ENCODE data around the gene KIAA1671.

KIAA1671 gene

GRCh38 chr22:25094579-25094978 lies 142.1 kb downstream of the KIAA1671 start:
- Histone ChIP-seq H3K36me3 (ENCODE audit: insufficient read depth, low read length) (no peaks in the 10 kb centered on the region), H3K9ac (ENCODE audit: low read depth, low read length) (no peak overlapping the region), H3K4me1 (ENCODE audit: insufficient read depth, low read length) (no peaks in the 10 kb centered on the region; the same call in 1 of the 2 replicates), H3K9me3 (ENCODE audit: control insufficient read depth, insufficient read depth, low read length) (no peaks in the 10 kb centered on the region)

- Histone ChIP-seq H3K4me1 (ENCODE audit: insufficient read depth, low read length) (peaks cover 5% of the 10 kb centered on the region), H3K36me3 (ENCODE audit: insufficient read depth, low read length) (no peaks in the 10 kb centered on the region), H3K9me3 (ENCODE audit: control insufficient read depth, insufficient read depth, low read length) (no peaks in the 10 kb centered on the region), H3K9ac (ENCODE audit: low read depth, low read length) (no peak overlapping the region)
These were observed 143.4 kb downstream of the KIAA1671 start for GRCh38 chr22:25095869-25096268.

GRCh38 chr22:25096638-25097405 lies 144.3 kb downstream of the KIAA1671 start:
- H3K9ac ChIP-seq (ENCODE audit: low read depth, low read length): no peak overlapping the region
- H3K36me3 ChIP-seq (ENCODE audit: insufficient read depth, low read length): no peaks in the 10 kb centered on the region
- H3K4me1 ChIP-seq (ENCODE audit: insufficient read depth, low read length): peaks cover 11% of the 10 kb centered on the region
- H3K9me3 ChIP-seq (ENCODE audit: control insufficient read depth, insufficient read depth, low read length): no peaks in the 10 kb centered on the region

- no peaks in the 10 kb centered on the region for H3K9me3 ChIP-seq (ENCODE audit: control insufficient read depth, insufficient read depth, low read length)
These were observed 146.0 kb downstream of the KIAA1671 start for GRCh38 chr22:25098445-25099081.

GRCh38 chr22:25099202-25099601 lies 146.7 kb downstream of the KIAA1671 start:
- no peaks in the 10 kb centered on the region for H3K9me3 ChIP-seq (ENCODE audit: control insufficient read depth, insufficient read depth, low read length)
- H3K4me1 ChIP-seq (ENCODE audit: insufficient read depth, low read length): peaks cover 11% of the 10 kb centered on the region
- H3K9ac ChIP-seq (ENCODE audit: low read depth, low read length): no peak overlapping the region

More at GRCh38 chr22:25098445-25099081, 146.0 kb downstream of the KIAA1671 start:
- peaks cover 11% of the 10 kb centered on the region for H3K4me1 ChIP-seq (ENCODE audit: insufficient read depth, low read length)
- no peak overlapping the region for H3K9ac ChIP-seq (ENCODE audit: low read depth, low read length)
- H3K36me3 ChIP-seq (ENCODE audit: insufficient read depth, low read length): no peaks in the 10 kb centered on the region

GRCh38 chr22:25100402-25100801 lies 147.9 kb downstream of the KIAA1671 start:
- Histone ChIP-seq H3K36me3 (ENCODE audit: insufficient read depth, low read length) (no peaks in the 10 kb centered on the region), H3K9me3 (ENCODE audit: control insufficient read depth, insufficient read depth, low read length) (no peaks in the 10 kb centered on the region), H3K9ac (ENCODE audit: low read depth, low read length) (no peak overlapping the region), H3K4me1 (ENCODE audit: insufficient read depth, low read length) (peaks cover 11% of the 10 kb centered on the region)

More at GRCh38 chr22:25099202-25099601, 146.7 kb downstream of the KIAA1671 start:
- no peaks in the 10 kb centered on the region for H3K36me3 ChIP-seq (ENCODE audit: insufficient read depth, low read length)

- Histone ChIP-seq H3K4me1 (ENCODE audit: insufficient read depth, low read length) (peaks cover 11% of the 10 kb centered on the region), H3K36me3 (ENCODE audit: insufficient read depth, low read length) (no peaks in the 10 kb centered on the region), H3K9ac (ENCODE audit: low read depth, low read length) (no peak overlapping the region), H3K9me3 (ENCODE audit: control insufficient read depth, insufficient read depth, low read length) (no peaks in the 10 kb centered on the region)
These were observed 148.4 kb downstream of the KIAA1671 start for GRCh38 chr22:25100948-25101347.

GRCh38 chr22:25101501-25101900 lies 149.0 kb downstream of the KIAA1671 start:
- H3K9me3 ChIP-seq (ENCODE audit: control insufficient read depth, insufficient read depth, low read length): no peaks in the 10 kb centered on the region
- no peaks in the 10 kb centered on the region for H3K36me3 ChIP-seq (ENCODE audit: insufficient read depth, low read length)
- no peak overlapping the region for H3K9ac ChIP-seq (ENCODE audit: low read depth, low read length)

GRCh38 chr22:25101986-25102385 lies 149.5 kb downstream of the KIAA1671 start:
- Histone ChIP-seq H3K9ac (ENCODE audit: low read depth, low read length) (no peak overlapping the region), H3K9me3 (ENCODE audit: control insufficient read depth, insufficient read depth, low read length) (no peaks in the 10 kb centered on the region), H3K36me3 (ENCODE audit: insufficient read depth, low read length) (no peaks in the 10 kb centered on the region), H3K4me1 (ENCODE audit: insufficient read depth, low read length) (peaks cover 11% of the 10 kb centered on the region)

More at GRCh38 chr22:25101501-25101900, 149.0 kb downstream of the KIAA1671 start:
- peaks cover 11% of the 10 kb centered on the region for H3K4me1 ChIP-seq (ENCODE audit: insufficient read depth, low read length)

GRCh38 chr22:25102722-25103121 lies 150.2 kb downstream of the KIAA1671 start:
- Histone ChIP-seq H3K36me3 (ENCODE audit: insufficient read depth, low read length) (no peaks in the 10 kb centered on the region), H3K9me3 (ENCODE audit: control insufficient read depth, insufficient read depth, low read length) (no peaks in the 10 kb centered on the region), H3K4me1 (ENCODE audit: insufficient read depth, low read length) (peaks cover 11% of the 10 kb centered on the region), H3K9ac (ENCODE audit: low read depth, low read length) (no peak overlapping the region)

- H3K9ac ChIP-seq (ENCODE audit: low read depth, low read length): no peak overlapping the region
- no peaks in the 10 kb centered on the region for H3K9me3 ChIP-seq (ENCODE audit: control insufficient read depth, insufficient read depth, low read length)
- H3K36me3 ChIP-seq (ENCODE audit: insufficient read depth, low read length): no peaks in the 10 kb centered on the region; the same call in 1 of the 2 replicates
- H3K4me1 ChIP-seq (ENCODE audit: insufficient read depth, low read length): peaks cover 11% of the 10 kb centered on the region
These were observed 151.9 kb downstream of the KIAA1671 start for GRCh38 chr22:25104367-25104766.

GRCh38 chr22:25105817-25106650 lies 153.5 kb downstream of the KIAA1671 start:
- Histone ChIP-seq H3K36me3 (ENCODE audit: insufficient read depth, low read length) (no peaks in the 10 kb centered on the region; the same call in 1 of the 2 replicates), H3K9me3 (ENCODE audit: control insufficient read depth, insufficient read depth, low read length) (no peaks in the 10 kb centered on the region), H3K4me1 (ENCODE audit: insufficient read depth, low read length) (peaks cover 9% of the 10 kb centered on the region), H3K9ac (ENCODE audit: low read depth, low read length) (no peak overlapping the region)

- H3K36me3 ChIP-seq (ENCODE audit: insufficient read depth, low read length): no peaks in the 10 kb centered on the region; the same call in 1 of the 2 replicates
- peaks cover 24% of the 10 kb centered on the region for H3K4me1 ChIP-seq (ENCODE audit: insufficient read depth, low read length)
- H3K9ac ChIP-seq (ENCODE audit: low read depth, low read length): no peak overlapping the region
- H3K9me3 ChIP-seq (ENCODE audit: control insufficient read depth, insufficient read depth, low read length): no peaks in the 10 kb centered on the region
These were observed 157.5 kb downstream of the KIAA1671 start for GRCh38 chr22:25109878-25110595.

GRCh38 chr22:25110596-25110845 lies 158.0 kb downstream of the KIAA1671 start:
- no peaks in the 10 kb centered on the region; the same call in 1 of the 2 replicates for H3K36me3 ChIP-seq (ENCODE audit: insufficient read depth, low read length)
- H3K4me1 ChIP-seq (ENCODE audit: insufficient read depth, low read length): peaks cover 27% of the 10 kb centered on the region
- H3K9ac ChIP-seq (ENCODE audit: low read depth, low read length): peak overlapping the region; percentile 59; the same call in 1 of the 2 replicates
- no peaks in the 10 kb centered on the region for H3K9me3 ChIP-seq (ENCODE audit: control insufficient read depth, insufficient read depth, low read length)
